Endothelial cell of umbilical vein (primary cell): Measurements from ENCODE around the gene ENDOD1. TPM values are rescaled to one million over a fixed set of nuclear protein-coding genes. Genes with fewer than 3 reads are reported as not detected.

Source experiments
- BruUV-seq: library from RNA; stranded (reverse); fragments of 400-500 nt; replicated peaks from 2 replicates; lab custom pipeline; 2021; lab: Mats Ljungman, UMichigan
- CTCF ChIA-PET: fragments of 300-600, 350-600 bp; sonication (Branson Sonifier 250); formaldehyde crosslinking; loops from one replicate; lab custom pipeline; 2021; ENCODE audit warnings: antibody characterized with exemption, inconsistent platforms; lab: Charles Lee
- POLR2A ChIA-PET: fragments of 300-600, 350-600 bp; sonication (Branson Sonifier 250); formaldehyde crosslinking; loops from one replicate; lab custom pipeline; 2021; ENCODE audit warnings: antibody characterized with exemption, inconsistent platforms; lab: Charles Lee
- DNase-seq: peaks from one replicate; pipeline ENCODE4 v3.0.0-alpha.2; 2011; ENCODE audit warnings: low read depth, low spot score
- FAIRE-seq: peaks from 2 replicates; lab custom pipeline; 2011; peaks lifted over from hg19 to GRCh38; lab: Jason Lieb, UNC
- H2AFZ ChIP-seq: 2 replicates; pipeline ENCODE4 v1.6.0; 2012; ENCODE audit warnings: low read depth, low read length, control low read depth, inconsistent platforms
- H3K27ac ChIP-seq: 2 replicates; pipeline ENCODE4 v1.5.1; 2011; ENCODE audit warnings: low read depth, mild to moderate bottlenecking, control low read depth, low read length, moderate library complexity; ENCODE audit not compliant: insufficient read depth
- H3K27me3 ChIP-seq, 2 experiments: 2 replicates each; pipeline versions ENCODE4 v1.6.0 to v1.6.1; 2011; ENCODE audit warnings: low read length in 2 of 2, mixed read lengths in 1 of 2; ENCODE audit not compliant: control insufficient read depth in 2 of 2, insufficient read depth in 2 of 2
- H3K36me3 ChIP-seq, 2 experiments: 2 replicates in 1 of 2; 3 replicates in 1 of 2; pipeline ENCODE4 v1.5.1; 2011; ENCODE audit warnings: low read length in 2 of 2, mild to moderate bottlenecking in 1 of 2, moderate library complexity in 1 of 2; ENCODE audit not compliant: control insufficient read depth in 2 of 2, insufficient read depth in 2 of 2; ENCODE audit errors: extremely low read depth in 1 of 2
- H3K4me1 ChIP-seq: 3 replicates; pipeline ENCODE4 v1.5.1; 2011; ENCODE audit warnings: mild to moderate bottlenecking, low read length; ENCODE audit not compliant: control insufficient read depth, insufficient read depth; ENCODE audit errors: extremely low read depth
- H3K4me2 ChIP-seq: 2 replicates; pipeline ENCODE4 v1.6.1; 2011; ENCODE audit warnings: low read length, control low read depth, mixed read lengths; ENCODE audit not compliant: insufficient read depth
- H3K4me3 ChIP-seq, 3 experiments: fragments of 200-600 bp in 1 of 3; sonication (generic), shearing (Covaris generic) in 1 of 3; replicated peaks in 1 of 3; 2 replicates each; pipeline ENCODE4 v1.5.1; 2011 to 2016; ENCODE audit warnings: control low read depth in 3 of 3, low read length in 3 of 3, mild to moderate bottlenecking in 2 of 3, inconsistent platforms in 1 of 3, low read depth in 1 of 3, moderate library complexity in 1 of 3; ENCODE audit not compliant: insufficient read depth in 1 of 3
- H3K79me2 ChIP-seq: 2 replicates; pipeline ENCODE4 v1.6.0; 2012; ENCODE audit warnings: low read length, inconsistent platforms; ENCODE audit not compliant: control insufficient read depth, insufficient read depth
- H3K9ac ChIP-seq: replicated peaks from 2 replicates; pipeline ENCODE3; 2011; ENCODE audit warnings: low read length, control low read depth; ENCODE audit not compliant: insufficient read depth; ENCODE audit errors: extremely low read depth
- H3K9me1 ChIP-seq: replicated peaks from 3 replicates; pipeline ENCODE4 v1.6.0; 2011; ENCODE audit warnings: mild to moderate bottlenecking, low read length; ENCODE audit not compliant: control insufficient read depth, insufficient read depth; ENCODE audit errors: extremely low read depth
- H3K9me3 ChIP-seq: replicated peaks from 2 replicates; pipeline ENCODE4 v1.5.1; 2012; ENCODE audit warnings: low read length, inconsistent platforms; ENCODE audit not compliant: control insufficient read depth, insufficient read depth
- H4K20me1 ChIP-seq: replicated peaks from 2 replicates; pipeline ENCODE3; 2011; ENCODE audit warnings: mild to moderate bottlenecking, low read length; ENCODE audit not compliant: control insufficient read depth, insufficient read depth; ENCODE audit errors: extremely low read depth
- CTCF ChIP-seq, 2 donors: IDR thresholded peaks; 1 replicate in 1 of 2; 2 replicates in 1 of 2; pipeline ENCODE4 v1.5.1; 2011; ENCODE audit warnings: low read length in 2 of 2, mild to moderate bottlenecking in 2 of 2, moderate library complexity in 2 of 2, control low read depth in 1 of 2, inconsistent platforms in 1 of 2, low read depth in 1 of 2; ENCODE audit not compliant: insufficient read depth in 1 of 2; ENCODE audit errors: extremely low read depth in 1 of 2
- EZH2 ChIP-seq: IDR thresholded peaks from 2 replicates; pipeline ENCODE4 v1.6.1; 2012; ENCODE audit warnings: borderline replicate concordance, low read depth, mild to moderate bottlenecking, moderate library complexity, low read length, inconsistent platforms; ENCODE audit not compliant: severe bottlenecking
- FOS ChIP-seq: IDR thresholded peaks from 2 replicates; pipeline ENCODE4 v1.6.1; 2011; ENCODE audit warnings: mild to moderate bottlenecking, low read length, moderate library complexity, borderline replicate concordance; ENCODE audit not compliant: insufficient read depth
- GATA2 ChIP-seq: IDR thresholded peaks from 2 replicates; pipeline ENCODE4 v1.7.0; 2011; ENCODE audit warnings: low read depth, mild to moderate bottlenecking, moderate library complexity, mixed read lengths, low read length; ENCODE audit not compliant: insufficient read length, insufficient read depth
- JUN ChIP-seq: IDR thresholded peaks from 2 replicates; pipeline ENCODE4 v1.6.1; 2011; ENCODE audit warnings: borderline replicate concordance, low read depth; ENCODE audit not compliant: insufficient read length, insufficient read depth
- MAX ChIP-seq: IDR thresholded peaks from 2 replicates; pipeline ENCODE4 v1.6.1; 2011; ENCODE audit not compliant: insufficient read depth, insufficient read length
- MYC ChIP-seq: IDR thresholded peaks from one replicate; pipeline ENCODE4 v1.6.1; 2011; ENCODE audit warnings: mild to moderate bottlenecking, low read depth, low read length
- POLR2A ChIP-seq: IDR thresholded peaks from 2 replicates; pipeline ENCODE4 v1.6.1; 2012; ENCODE audit warnings: low read depth, mild to moderate bottlenecking, control low read depth, low read length
- POLR2AphosphoS5 ChIP-seq: IDR thresholded peaks from 2 replicates; pipeline ENCODE4 v1.6.1; 2012; ENCODE audit warnings: low read depth, mild to moderate bottlenecking, control low read depth, low read length, moderate library complexity; ENCODE audit not compliant: insufficient read depth
- dilution Hi-C: fragments of 300-500 bp; cut with MboI; formaldehyde crosslinking; loops from one replicate; pipeline ENCODE4 v1.15.0; 2019; ENCODE audit warnings: low sequenced_read_pairs; ENCODE audit not compliant: extremely low pct_ligation_motif_present
- intact Hi-C: fragments of 100-400 bp; cut with micrococcal nuclease; formaldehyde crosslinking; loops from one replicate; pipeline ENCODE4 v1.10.0; 2022
- polyA plus RNA-seq, 4 experiments: library from polyadenylated mRNA; depleted of rRNA in 3 of 4; stranded (reverse) in 3 of 4; unstranded in 1 of 4; fragments of >200 nt; gene quantifications; 2 replicates each; pipeline versions ENCODE4 v1.2.1 to v1.2.3, GENCODE V29; 2011 to 2012; ENCODE audit warnings: missing spikeins in 1 of 4
- total RNA-seq: library from RNA; stranded (reverse); gene quantifications from 2 replicates; pipeline ENCODE4 v1.2.3, GENCODE V29; 2021

Gene ENDOD1
- total and polyA plus RNA-seq, 2 donors (not counting 3 experiments of a cell fraction or from before 2014, with no cell fraction given): 10.5 to 20.5 TPM

GRCh38 chr11:95166781-95167180 is 77.1 kb downstream of the ENDOD1 start:
- FAIRE-seq (peak; percentile 28), DNase-seq (no peak)
- no TSS peak for BruUV-seq
- no peak overlapping the region for H3K4me3 ChIP-seq
- H3K27ac ChIP-seq: no peak overlapping the region
- no peaks in the 10 kb centered on the region for H3K9me3 ChIP-seq
- no peak for TF ChIP-seq FOS
- TF ChIP-seq POLR2A: no peak
- TF ChIP-seq POLR2AphosphoS5: no peak
- no peak for TF ChIP-seq MYC
- no peak for TF ChIP-seq CTCF (IDR thresholded peaks at IDR 0.05; ENCODE audit: extremely low read depth in 1 of 2, insufficient read depth in 1 of 2, low read depth in 1 of 2, low read length in 2 of 2)
- TF ChIP-seq JUN: no peak
- TF ChIP-seq GATA2: no peak
- no peak for TF ChIP-seq EZH2
- no peak for TF ChIP-seq MAX
- dilution Hi-C loops (no loop called here), intact Hi-C loops (no loop called here)
- no peaks in the 10 kb centered on the region for H3K27me3 ChIP-seq
- no peak overlapping the region for H3K4me2 ChIP-seq
- no peaks in the 10 kb centered on the region for H3K36me3 ChIP-seq
- H4K20me1 ChIP-seq: no peaks in the 10 kb centered on the region
- no peak overlapping the region for H3K9ac ChIP-seq
- CTCF ChIA-PET: interaction anchor here (0.7 to 1.2 kb wide), 2 partner anchors 539 to 540 kb away, joined by 3 read pairs; no protein-coding TSS in a partner anchor
- no peaks in the 10 kb centered on the region for H3K4me1 ChIP-seq
- POLR2A ChIA-PET: no interaction called here
- H2AFZ ChIP-seq: no peak overlapping the region
- H3K9me1 ChIP-seq: no peaks in the 10 kb centered on the region
- no peaks in the 10 kb centered on the region for H3K79me2 ChIP-seq
